ENCODE results near the gene ZBTB40.

ZBTB40 gene

GRCh38 chr1:22536506-22536905 is 84.9 kb downstream of the ZBTB40 start:
- no peak for DNase-seq (ENCODE audit: extremely low read depth, low read depth)
- no peak overlapping the region for H3K4me3 ChIP-seq (replicated peaks; ENCODE audit: low read depth, low read length)
- TF ChIP-seq CTCF (IDR thresholded peaks at IDR 0.05; ENCODE audit: low read depth, low read length, missing control alignments), result no peak

- DNase-seq (ENCODE audit: extremely low read depth, low read depth), result no peak
- TF ChIP-seq CTCF (IDR thresholded peaks at IDR 0.05; ENCODE audit: low read depth, low read length, missing control alignments), result no peak
- no peak overlapping the region for H3K4me3 ChIP-seq (replicated peaks; ENCODE audit: low read depth, low read length)
Observed at GRCh38 chr1:22537441-22538139, 85.9 kb downstream of the ZBTB40 start.

GRCh38 chr1:22539510-22540118 is 88.0 kb downstream of the ZBTB40 start:
- no peak for TF ChIP-seq CTCF (IDR thresholded peaks at IDR 0.05; ENCODE audit: low read depth, low read length, missing control alignments)
- DNase-seq (ENCODE audit: extremely low read depth, low read depth), result no peak
- no peak overlapping the region for H3K4me3 ChIP-seq (replicated peaks; ENCODE audit: low read depth, low read length)

GRCh38 chr1:22540337-22540736 is 88.7 kb downstream of the ZBTB40 start:
- TF ChIP-seq CTCF (IDR thresholded peaks at IDR 0.05; ENCODE audit: low read depth, low read length, missing control alignments), result no peak
- DNase-seq (ENCODE audit: extremely low read depth, low read depth), result no peak
- no peak overlapping the region for H3K4me3 ChIP-seq (replicated peaks; ENCODE audit: low read depth, low read length)

GRCh38 chr1:22542886-22543285 is 91.2 kb downstream of the ZBTB40 start:
- TF ChIP-seq CTCF (IDR thresholded peaks at IDR 0.05; ENCODE audit: low read depth, low read length, missing control alignments), result no peak
- no peak for DNase-seq (ENCODE audit: extremely low read depth, low read depth)
- no peak overlapping the region for H3K4me3 ChIP-seq (replicated peaks; ENCODE audit: low read depth, low read length)

GRCh38 chr1:22543679-22544078 is 92.0 kb downstream of the ZBTB40 start:
- no peak for TF ChIP-seq CTCF (IDR thresholded peaks at IDR 0.05; ENCODE audit: low read depth, low read length, missing control alignments)
- no peak overlapping the region for H3K4me3 ChIP-seq (replicated peaks; ENCODE audit: low read depth, low read length)
- DNase-seq (ENCODE audit: extremely low read depth, low read depth), result no peak
